Measurements from ENCODE around the gene GBP7.
"Not testable (repeated sequence)": the region's sequence is repeated elsewhere in the genome, so short reads cannot be mapped to it uniquely, and the experiment has no call there.

The GBP7 gene, protein sequence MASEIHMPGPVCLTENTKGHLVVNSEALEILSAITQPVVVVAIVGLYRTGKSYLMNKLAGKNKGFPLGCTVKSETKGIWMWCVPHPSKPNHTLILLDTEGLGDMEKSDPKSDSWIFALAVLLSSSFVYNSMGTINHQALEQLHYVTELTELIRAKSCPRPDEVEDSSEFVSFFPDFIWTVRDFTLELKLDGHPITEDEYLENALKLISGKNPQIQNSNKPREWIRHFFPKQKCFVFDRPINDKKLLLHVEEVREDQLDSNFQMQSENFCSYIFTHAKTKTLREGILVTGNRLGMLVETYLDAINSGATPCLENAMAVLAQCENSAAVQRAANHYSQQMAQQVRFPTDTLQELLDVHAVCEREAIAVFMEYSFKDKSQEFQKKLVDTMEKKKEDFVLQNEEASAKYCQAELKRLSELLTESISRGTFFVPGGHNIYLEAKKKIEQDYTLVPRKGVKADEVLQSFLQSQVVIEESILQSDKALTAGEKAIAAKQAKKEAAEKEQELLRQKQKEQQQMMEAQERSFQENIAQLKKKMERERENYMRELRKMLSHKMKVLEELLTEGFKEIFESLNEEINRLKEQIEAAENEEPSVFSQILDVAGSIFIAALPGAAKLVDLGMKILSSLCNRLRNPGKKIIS

GRCh38 chr1:89175601-89176256 is at the start of gene GBP7:
TSS of gene GBP7 (minus strand) at chr1:89176003. CDS start at chr1:89171935, 4,068 bp downstream.
- no peak for DNase-seq (ENCODE audit: low spot score)

- DNase-seq (ENCODE audit: low spot score) = no peak
Observed at GRCh38 chr1:89221341-89221740, 45.5 kb upstream of the GBP7 start.

GRCh38 chr1:89219851-89220250 is 44.0 kb upstream of the GBP7 start:
- DNase-seq (ENCODE audit: low spot score) = not testable (repeated sequence)

DNA sequence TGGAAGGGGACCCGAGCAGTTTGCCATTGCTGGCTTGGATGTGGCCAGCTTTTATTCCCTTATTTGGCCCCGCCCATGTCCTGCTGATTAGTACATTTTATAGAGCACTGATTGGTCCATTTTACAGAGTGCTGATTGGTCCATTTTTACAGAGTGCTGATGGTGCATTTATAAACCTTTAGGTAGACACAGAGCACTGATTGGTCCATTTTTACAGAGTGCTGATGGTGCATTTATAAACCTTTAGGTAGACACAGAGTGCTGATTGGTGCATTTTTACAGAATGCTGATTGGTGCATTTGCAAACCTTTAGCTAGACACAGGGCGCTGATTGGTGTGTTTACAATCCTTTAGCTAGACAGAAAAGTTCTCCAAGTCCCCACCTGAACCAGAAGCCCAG is 43.1 kb upstream of the GBP7 start:
- not testable (repeated sequence) for DNase-seq (ENCODE audit: low spot score)

DNA sequence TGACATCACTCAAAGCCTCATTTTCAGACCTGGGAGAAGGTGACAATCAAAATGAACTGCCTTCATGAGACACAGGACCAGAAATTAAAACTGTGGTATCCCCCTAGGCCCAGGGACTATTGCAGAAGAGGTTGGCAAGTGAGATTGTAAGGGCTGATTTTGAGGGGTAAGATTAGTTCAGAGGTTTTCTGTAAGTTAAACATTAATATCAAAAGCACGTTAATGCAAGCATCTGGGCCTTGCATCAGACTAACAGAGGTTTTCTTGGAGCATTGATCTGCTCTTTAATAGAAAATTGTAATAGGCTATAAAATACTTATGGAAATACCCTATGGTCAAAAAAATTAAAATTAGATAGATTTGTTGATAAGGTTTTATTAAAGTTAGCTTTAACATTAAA is 37.5 kb upstream of the GBP7 start:
- no peak for DNase-seq (ENCODE audit: low spot score)

- DNase-seq (ENCODE audit: low spot score) = no peak
Observed at GRCh38 chr1:89211035-89211634, 35.3 kb upstream of the GBP7 start.

DNA sequence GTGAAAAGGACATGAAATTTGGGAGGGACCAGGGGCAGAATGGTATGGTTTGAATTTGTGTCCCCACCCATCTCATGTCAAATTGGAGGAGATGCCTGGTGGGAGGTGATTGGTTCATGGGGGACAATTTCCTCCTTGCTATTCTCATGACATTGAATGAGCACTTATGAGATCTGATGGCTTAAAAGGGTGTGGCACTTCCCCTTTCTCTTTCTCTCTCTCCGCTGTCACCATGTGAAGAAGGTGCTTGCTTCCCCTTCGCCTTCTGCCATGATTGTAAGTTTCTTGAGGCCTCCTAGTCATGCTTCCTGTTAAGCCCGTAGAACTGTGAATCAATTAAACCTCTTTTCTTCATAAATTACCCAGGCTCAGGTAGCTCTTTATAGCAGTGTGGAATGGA is 30.6 kb upstream of the GBP7 start:
- DNase-seq (ENCODE audit: low spot score) = no peak

GRCh38 chr1:89203166-89203565 is 27.4 kb upstream of the GBP7 start:
- no peak for DNase-seq (ENCODE audit: low spot score)

- DNase-seq (ENCODE audit: low spot score) = no peak
Observed at GRCh38 chr1:89201106-89201794, 25.4 kb upstream of the GBP7 start.

GRCh38 chr1:89200663-89201062 is 24.9 kb upstream of the GBP7 start:
- peak; percentile 29 for DNase-seq (ENCODE audit: low spot score)

- DNase-seq (ENCODE audit: low spot score) = no peak
Observed at GRCh38 chr1:89199525-89200031, 23.8 kb upstream of the GBP7 start.

- peak; percentile 53 for DNase-seq (ENCODE audit: low spot score)
Observed at GRCh38 chr1:89198491-89199072, 22.8 kb upstream of the GBP7 start, which contains the start of gene GBP4. TSS of gene GBP4 (minus strand) at chr1:89198942. CDS start at chr1:89198834, 108 bp downstream.

GRCh38 chr1:89198081-89198480 is 22.3 kb upstream of the GBP7 start:
- DNase-seq (ENCODE audit: low spot score) = no peak

GRCh38 chr1:89195476-89195875 is 19.7 kb upstream of the GBP7 start:
- DNase-seq (ENCODE audit: low spot score) = no peak

- DNase-seq (ENCODE audit: low spot score) = no peak
Observed at GRCh38 chr1:89191314-89191713, 15.5 kb upstream of the GBP7 start.

DNA sequence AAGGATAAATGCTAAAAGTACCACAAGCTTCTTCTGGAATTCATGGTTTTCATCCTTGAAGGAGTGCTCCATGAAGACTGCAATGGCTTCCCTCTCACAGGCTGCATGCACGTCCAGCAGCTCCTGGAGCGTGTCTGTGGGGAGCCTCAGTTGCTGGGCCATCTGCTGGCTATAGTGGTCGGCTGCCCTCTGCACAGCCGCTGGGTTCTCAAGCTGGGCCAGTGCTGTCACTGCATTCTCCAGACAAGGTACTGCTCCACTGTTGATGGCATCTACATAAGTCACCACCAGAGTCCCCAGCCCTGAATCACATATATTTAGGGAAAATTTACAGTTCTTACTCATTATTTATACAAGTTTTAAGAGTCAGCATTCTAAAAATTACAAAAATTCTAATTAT is 14.2 kb upstream of the GBP7 start:
- DNase-seq (ENCODE audit: low spot score) = no peak

DNA sequence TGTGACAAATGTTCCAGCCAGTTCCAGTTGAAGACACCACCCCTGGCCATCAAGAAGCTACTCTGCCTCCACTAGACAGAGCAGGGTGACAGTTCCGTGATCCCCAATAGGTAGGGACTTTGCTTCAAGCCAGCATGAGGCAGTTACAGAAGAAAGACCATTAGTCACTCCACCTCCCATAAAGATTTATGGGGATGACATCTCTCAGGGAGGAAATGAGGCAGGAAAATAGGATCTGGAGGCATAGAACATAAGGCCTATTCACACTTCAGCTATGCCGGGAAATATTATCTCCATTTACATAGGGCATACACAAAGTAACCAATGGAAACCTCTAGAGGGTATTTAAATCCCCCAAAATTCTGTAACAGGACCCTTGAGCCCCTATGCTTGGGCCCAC is 3.5 kb upstream of the GBP7 start:
- no peak for DNase-seq (ENCODE audit: low spot score)

GRCh38 chr1:89176971-89177370 is 1.2 kb upstream of the GBP7 start:
- no peak for DNase-seq (ENCODE audit: low spot score)

DNA sequence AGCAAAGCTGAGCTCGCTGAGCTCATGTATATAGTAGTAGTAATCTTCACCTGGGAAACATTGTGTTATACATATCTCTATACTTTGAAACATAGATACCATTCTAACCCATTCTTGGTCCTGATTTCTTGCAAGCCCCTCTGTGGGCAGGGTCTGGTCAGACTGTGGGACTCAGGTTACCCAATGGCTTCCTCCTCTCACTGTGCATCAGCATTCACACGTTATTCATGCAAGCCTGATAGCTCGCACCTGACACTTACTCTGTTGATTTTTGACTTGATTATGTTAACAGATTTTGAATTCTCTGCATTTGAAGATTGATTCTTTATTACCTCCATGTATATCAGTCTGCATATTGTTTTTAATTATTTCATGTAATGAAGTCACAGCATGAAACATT is 1.3 kb downstream of the GBP7 start:
- no peak for DNase-seq (ENCODE audit: low spot score)

GRCh38 chr1:89172468-89173143 is 3.2 kb downstream of the GBP7 start:
- DNase-seq (ENCODE audit: low spot score) = no peak

DNA sequence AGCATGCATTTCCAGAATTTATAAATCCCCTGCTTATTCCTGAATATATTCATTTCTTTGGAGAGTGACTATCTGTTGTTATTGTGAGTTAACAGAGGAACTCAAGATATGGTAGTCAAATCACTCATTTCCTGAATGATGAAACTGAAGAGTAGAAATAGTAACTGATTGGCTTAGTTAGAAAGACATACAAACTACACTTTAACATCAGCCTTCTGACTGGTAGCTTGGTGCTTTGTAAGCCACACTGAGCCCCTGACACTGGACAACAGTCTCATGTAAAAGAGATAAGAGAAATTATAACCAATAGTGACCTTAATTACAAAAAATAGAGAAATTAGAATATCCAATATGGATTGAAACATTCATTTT is 4.8 kb downstream of the GBP7 start:
- no peak for DNase-seq (ENCODE audit: low spot score)

Measured in CD4-positive, alpha-beta T cell treated with Interleukin-6 at 100 ng/mL for 8 hours (primary cell).